Measurements from ENCODE around the gene TRIM44.
"Not testable (repeated sequence)": the region's sequence is repeated elsewhere in the genome, so short reads cannot be mapped to it uniquely, and the experiment has no call there.

Gene TRIM44

DNA sequence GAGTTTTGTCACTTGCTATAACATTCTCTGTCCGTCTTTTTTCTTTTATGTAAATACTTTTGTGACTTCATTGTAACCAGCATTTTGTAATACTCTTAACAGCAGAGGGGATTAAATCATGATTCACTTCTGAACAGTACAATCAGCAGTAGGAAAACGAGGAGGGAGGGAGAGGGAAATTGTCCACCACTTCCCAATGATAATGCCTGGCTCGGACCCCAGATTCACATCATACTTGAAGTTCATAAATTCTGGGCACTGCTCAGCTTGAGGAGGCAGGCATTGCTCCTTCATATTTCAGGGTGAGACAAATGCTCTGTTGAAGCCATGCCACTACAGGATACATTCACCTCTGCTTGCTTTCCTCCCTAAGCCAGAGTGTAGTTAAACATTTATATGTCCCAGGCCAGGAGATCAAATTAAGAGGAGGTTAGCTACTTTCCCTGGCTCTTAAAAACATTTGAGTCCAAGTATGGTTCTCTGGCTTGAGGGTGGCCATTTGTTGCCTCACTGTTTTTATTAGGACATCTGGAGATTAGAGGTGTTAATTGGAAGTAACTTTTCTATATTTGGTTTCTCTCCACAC, 152.2 kb downstream of the TRIM44 start:
- no peak for DNase-seq (ENCODE audit: low read depth in 3 of 3)

DNA sequence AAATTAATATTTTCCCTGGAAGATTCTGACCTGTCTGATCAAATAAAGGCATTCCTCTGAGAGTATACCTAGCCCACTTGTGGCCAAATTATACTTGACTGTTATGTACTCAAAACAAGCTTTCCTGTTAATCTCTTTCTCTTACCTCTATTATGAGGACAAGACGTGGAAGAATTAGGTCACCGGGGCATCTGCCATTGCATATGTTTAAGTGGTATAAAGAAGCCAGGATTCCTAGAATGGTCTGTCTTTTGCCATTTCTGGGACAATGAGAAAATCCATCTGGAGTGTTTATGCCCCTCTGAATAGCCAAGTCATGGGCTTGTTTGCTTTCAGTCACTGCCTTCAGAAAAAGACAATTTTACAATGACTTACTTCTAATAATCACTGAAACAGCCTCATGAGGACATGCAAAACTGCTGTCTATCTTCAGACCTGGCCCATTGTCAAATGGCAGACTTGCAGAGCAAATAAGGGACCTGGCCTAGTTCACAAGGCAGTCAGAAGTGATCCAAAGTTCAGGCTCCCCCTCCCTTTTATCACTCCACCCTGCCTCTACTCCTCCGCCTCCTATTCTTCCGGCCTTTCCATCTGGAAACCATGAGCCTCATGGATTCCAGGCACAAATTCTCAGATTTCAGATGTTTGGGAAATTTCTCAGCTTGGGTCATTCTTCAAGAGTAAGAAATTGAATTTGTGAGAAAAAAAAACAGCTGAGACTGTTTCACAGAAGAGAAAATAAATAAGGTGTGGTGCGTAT, 153.2 kb downstream of the TRIM44 start:
- DNase-seq (ENCODE audit: low read depth in 3 of 3) = no peak

DNA sequence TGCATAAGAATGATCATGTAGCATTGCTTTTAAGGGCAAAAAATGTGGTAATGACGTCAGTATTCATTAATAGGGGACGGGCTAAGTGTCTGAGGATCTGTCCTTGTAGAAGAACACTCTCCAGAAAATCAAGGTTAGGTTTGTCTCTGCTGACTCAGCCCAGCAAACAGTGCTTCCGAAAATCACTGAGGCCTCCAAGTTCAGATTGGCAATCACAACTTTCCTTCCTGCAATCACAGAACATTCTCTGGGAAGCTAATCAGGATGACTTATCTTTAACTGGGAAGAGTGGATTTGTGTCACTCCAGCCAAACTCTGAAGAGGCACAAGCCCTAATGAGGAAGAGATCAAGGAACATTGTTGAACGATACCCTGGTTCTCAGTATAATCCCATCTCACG, 158.0 kb downstream of the TRIM44 start:
- DNase-seq (ENCODE audit: low read depth in 3 of 3) = no peak

DNA sequence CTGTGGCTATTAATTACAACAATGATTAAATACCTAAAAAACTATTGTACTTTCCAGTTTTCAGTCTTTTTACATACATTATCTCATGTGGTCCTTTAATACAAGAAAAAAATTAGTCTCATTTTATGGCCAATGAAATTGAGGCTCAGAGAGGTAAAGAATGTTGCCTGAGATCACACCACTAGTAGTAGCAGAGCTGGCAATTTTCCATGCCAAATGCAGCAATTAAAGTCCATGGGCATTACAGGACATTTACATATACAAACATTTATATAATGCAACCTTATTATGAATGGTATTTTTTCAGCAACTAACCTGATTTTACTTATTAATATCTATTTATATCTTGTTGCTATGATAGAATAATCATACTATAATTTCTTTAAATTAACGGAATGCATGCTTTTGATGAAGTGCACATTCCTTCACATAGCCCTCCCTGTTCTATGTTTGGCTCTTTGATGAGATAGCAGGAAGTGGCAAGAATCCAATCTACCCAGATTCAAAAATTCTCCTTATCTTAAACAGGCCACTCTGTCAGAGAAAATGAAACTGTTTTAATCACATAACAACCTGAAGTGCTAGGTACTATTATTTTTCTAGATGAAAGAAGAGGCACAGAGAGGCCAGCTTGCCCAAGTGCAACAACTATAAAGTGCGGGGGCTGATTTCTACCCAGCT, 160.4 kb downstream of the TRIM44 start:
- DNase-seq (ENCODE audit: low read depth in 3 of 3) = no peak

DNA sequence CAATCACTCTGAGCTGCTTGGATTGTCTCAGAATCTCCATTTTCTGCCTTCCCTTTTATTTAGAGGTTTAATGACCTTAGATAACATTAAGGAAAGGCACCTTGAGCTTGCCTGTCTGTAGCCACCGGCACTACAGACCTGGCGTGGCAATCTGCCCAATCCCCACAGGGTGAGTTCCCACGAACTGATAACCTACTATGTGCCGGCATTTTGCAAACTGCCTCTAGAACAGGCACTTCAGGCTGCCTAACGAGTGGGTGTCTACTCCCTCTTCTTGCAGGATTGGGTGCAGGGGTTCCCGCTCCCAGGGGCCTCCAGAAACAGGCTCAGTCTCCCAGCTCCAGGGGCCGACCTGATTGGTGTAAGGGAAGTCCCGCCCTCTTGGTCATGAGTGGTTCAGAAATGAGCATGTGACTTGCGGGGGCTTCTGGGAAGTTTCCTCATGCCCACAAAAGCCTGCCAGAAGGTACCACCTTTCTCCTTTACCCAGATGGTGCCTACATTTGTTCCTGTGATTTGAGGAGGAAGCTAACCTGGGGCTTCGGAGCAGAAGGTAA, 161.2 kb downstream of the TRIM44 start:
- no peak for DNase-seq (ENCODE audit: low read depth in 3 of 3)

DNA sequence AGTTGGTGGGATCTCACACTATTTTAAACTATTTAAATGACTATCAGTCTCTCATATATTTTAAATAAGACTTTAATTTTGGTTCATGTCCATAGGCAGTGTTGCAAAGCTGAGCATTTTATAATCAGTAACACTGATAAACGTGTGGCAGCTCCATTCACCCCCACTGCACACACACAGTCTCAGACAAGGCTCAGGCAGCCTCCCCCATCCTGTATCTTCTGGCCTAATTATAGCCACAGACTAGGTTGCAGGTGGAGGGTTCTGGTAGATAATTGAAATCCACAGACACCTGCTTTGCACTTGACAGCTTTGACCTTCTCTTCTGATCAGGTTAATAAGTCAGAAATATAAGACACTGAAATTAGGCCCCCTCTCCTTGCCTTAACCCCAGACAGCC, 162.8 kb downstream of the TRIM44 start:
- no peak for DNase-seq (ENCODE audit: low read depth in 3 of 3)

DNA sequence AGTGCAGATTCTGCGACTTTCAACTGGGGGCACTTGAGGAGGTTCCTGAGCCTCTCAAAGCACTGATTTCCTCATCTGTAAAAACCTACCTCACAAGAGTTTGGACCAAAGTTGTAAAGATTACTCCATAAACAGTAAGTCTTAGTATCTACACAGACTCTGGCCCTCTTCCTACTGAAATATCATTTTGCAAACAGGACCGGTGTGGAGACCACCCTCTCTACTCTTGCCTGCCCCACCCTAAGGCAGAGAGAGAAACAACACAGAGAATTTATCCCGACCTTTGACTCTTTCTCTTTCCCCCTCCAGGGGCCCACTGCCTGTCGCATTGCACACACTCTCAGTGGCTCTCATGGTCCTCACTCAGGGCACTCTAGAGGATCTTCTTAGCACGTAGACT, 163.4 kb downstream of the TRIM44 start:
- DNase-seq (ENCODE audit: low read depth in 3 of 3) = no peak

DNA sequence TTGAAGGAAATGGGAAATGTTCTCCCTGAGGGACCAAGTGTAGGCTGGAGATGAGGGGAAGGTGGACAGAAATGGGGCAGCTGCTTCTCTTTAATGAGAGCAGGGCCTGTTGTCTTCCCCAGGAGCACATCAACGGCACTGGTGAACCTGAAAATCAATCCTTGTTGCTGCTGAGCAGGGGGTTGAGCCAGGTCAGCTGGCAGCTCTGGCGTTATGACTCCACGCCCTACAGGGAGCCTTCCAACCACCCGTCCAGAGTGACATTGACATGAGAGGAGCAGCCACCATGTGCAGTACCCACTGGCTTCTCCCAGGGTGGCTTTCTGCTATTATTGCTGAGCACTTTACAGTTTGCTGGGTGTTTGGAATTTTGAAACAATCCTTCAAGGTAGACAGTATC, 164.4 kb downstream of the TRIM44 start:
- DNase-seq (ENCODE audit: low read depth in 3 of 3) = no peak

DNA sequence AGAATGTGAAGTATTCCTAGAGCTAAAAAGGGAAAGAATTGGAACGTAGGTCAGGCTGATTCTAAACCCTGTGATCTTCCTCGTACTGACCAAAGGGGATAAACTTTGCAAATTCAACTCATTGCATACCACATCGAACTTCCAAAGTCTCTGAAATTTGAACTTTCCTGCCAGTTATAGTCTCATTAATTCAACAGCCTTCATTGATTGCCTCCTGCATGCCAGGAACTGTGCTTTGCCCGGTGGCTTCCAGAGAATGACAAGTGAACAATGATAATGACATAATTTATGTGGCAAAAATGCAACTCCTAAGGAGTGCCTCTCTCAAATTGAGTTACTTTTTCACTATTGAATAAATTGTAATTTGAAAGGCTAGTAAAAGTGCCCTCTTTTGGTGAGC, 173.6 kb downstream of the TRIM44 start:
- no peak for DNase-seq (ENCODE audit: low read depth in 3 of 3)

DNA sequence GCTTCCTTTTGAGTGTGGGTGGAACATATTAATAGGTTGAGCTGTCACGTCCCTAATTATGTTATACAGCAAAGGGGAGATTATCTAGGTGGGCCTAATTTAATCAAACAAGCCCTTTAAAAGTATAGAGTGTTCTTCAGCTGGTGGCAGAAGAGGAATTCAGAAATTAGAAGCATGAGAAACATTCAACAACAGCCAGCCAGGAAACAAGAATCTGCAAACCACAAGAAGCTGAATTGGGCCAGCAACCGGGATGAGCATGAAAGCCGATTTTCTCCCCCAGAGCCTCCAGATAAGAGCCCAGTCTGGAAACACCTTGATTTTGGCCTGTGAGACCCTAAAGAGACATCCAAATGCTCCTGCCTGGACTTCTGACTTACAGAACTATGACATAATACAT, 175.5 kb downstream of the TRIM44 start:
- no peak for DNase-seq (ENCODE audit: low read depth in 3 of 3)

DNA sequence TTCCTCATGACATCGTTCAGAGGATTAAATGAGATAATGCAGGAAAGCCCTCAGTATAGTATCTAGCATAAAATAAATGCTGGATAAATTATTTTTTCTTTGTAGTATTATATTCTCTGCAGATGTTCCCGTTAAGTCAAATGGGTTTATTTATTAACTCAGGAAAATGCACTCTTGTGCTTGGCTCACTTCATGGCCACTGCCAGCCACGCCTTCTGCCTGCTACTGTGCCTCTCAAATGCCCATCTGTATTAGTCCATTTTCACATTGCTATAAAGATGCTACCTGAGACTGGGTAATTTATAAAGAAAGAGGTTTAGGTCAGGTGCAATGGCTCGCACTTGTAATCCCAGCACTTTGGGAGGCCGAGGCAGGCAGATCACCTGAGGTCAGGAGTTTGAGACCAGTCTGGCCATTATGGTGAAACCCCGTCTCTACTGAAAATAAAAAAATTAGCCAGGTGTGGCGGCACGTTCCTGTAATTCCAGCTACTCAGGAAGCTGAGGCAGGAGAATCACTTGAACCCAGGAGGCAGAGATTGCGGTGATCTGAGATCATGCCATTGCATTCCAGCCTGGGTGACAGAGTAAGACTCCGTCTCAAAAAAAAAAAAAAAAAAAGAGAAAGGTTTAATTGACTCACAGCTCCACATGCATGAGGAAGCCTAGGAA, 176.3 kb downstream of the TRIM44 start:
- not testable (repeated sequence) for DNase-seq (ENCODE audit: low read depth in 3 of 3)

DNA sequence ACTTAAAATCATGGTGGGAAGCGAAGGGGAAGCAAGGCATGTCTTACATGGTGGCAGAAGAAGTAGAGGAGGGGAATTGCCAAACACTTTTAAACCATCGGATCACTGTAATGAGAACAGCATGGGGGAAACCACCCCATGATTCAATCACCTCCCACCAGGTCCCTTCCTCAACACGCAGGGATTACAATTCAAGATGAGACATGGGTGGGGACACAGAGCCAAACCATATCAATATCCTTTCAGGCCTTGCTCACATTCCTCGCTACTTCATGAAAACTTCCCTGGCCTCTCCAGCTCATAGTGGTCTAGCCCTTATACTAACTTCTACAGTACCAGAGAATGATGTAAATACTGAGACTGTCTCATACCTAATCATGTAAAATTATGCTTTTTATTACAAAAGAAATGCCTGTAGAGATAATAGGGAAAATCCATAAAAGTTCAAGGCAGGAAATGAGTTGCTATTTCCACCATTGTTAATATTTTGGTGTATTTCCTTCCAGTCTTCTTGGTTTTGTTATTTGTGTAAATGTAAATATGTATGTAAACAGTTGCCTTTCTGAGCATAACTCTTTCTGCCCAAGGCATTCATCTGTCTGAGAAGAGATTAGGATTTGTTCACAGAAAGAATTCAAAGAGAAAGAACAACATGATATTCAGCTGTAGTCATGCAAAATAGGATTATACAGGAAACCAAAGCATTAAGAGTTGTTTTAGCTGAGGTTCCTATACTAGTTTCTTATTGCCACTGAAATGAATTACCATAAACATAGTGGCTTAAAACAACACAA, 177.0 kb downstream of the TRIM44 start:
- DNase-seq (ENCODE audit: low read depth in 3 of 3) = no peak

DNA sequence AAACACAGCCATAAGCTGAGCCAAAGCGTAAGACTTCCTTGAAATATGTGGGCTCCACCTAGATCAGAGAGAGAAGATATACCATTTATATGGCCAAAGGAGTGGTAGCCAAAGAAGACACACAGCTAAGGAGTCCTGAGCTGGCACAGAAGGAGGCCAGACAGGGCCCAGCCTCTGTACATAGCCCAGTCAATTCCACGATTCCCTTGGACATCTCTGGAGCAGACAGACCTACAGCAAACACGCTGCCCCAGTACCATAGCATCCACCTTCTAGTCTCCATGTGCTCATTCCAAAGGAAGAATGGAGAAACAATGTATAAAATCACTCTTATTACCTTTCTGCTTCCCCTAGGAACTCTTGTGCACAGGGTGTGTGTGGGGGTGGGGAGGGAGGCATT, 179.2 kb downstream of the TRIM44 start:
- DNase-seq (ENCODE audit: low read depth in 3 of 3) = no peak

DNA sequence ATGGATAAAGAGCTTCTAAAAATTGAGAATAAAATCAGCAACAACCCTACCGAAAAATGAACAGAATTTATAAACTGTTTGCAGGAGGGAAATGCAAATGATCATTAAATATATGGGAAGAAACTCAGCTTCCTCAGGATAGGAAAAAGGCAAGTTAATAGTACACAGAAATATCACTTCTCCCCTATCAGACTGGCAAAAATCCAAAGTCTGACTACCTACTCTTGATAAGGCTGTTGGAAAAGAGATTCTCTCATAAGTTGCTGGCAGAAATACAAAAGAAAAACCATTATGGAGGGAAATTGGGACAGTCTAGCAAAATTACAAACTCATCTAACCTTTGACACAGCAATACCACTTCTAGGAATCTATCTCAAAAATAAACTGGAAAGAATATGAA, 180.4 kb downstream of the TRIM44 start:
- DNase-seq (ENCODE audit: low read depth in 3 of 3) = no peak

DNA sequence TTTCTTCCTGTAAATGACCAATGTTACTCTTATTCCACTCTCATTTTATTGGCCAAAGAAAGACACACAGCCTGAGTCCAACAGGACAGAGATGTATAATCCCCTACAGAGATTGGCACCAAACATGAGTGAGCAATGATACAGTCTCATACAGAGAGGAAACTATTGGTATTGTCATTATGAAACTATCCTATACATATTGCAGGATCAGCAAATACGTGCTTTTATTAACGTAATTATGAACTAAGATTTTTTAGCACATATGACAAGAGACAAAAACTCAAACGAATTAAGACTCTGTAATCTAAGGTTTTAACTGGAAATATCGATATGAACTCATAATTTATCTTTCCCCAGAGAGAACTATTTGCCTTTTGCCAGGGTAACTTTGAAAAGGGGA, 182.0 kb downstream of the TRIM44 start:
- no peak for DNase-seq (ENCODE audit: low read depth in 3 of 3)

DNA sequence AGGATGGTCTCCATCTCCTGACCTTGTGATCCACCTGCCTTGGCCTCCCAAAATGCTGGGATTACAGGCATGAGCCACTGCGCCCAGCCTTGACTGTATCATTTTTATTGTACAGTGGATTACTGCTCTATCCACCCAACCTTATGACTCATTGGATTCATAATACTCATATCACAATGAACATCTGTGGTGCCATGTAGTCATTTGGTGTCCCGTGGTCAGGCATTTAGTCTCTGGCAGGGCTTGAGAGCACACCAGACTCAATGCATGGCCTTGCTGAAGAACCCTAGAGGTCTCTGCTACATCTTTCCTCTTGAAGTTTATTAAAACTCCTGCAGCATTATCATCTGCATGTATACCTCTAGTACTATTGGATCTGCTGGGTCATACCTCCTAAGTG, 183.3 kb downstream of the TRIM44 start:
- DNase-seq (ENCODE audit: low read depth in 3 of 3) = no peak

DNA sequence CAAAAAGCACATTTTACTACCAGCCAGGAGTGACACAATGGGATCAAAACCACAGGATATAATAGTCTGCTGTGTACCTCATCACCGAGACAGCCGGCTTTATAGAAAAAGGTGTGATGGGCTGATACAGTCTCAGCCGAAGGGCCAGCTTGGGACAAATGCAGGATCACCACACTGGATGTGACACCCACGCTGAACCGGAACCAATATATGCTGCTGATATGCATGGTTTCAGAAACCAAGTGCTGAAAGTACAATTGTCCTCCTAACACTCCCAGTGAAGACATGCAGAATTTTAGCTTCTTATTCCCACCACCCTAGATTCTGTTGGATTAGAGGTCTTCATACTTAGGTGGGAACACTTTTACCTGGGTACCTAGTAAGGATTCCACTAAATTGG, 184.3 kb downstream of the TRIM44 start:
- DNase-seq (ENCODE audit: low read depth in 3 of 3) = no peak

DNA sequence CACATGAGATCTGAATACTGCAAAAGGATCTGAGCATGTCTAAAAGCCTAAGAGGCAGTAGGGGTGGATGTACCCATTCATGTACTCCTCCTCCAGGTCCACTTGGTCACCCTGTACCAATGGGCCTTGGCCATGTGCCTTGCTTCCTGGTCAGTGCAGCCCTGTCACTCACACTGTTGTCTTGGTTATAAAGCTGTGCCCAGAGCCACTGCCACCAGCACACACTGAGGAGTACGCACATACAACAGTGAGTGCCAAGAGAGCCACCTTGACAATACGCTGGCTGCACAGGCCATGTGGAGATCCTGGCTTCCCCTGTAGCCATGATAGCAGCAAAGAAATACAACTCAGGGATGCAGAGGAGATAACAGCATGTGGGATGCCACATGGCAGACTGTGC, 184.9 kb downstream of the TRIM44 start:
- DNase-seq (ENCODE audit: low read depth in 3 of 3) = no peak

DNA sequence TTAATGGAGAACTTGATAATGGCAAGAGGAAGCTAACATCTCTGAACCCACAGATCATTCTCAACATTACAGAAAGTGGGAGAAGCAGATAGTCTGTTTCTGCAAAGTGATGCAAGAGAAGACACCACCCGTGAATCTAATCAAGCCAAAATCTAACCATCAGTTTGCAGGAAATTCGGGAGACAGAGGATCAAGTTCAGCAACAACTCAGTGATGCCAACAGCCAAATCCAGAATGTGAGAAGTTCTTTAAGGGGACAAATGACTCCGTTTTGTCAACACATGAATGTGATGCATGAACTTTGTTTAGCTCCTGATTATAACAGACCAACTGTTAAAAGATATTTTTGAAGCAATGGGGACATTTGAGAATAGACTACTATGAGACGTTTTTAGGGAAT, 186.0 kb downstream of the TRIM44 start:
- no peak for DNase-seq (ENCODE audit: low read depth in 3 of 3)

DNA sequence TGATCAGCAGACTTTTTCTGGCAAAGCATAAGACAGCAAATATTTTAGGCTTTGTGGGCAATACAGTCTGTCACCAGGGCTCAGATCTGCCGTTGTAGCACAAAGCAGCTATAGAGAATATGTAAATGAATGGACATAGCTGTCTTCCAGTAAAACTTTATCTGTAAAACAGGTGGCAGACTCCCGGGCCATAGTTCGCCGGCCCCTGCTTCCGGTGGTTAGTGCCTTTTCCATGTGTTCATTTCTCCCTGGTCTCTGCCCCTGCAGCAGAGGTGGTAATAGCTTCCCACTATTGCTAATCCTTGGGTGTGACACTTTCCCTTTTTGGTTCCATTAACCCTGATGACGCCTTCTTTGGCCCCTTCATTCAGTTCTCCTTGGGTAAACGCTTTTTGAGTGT, 187.6 kb downstream of the TRIM44 start:
- DNase-seq (ENCODE audit: low read depth in 3 of 3) = no peak

DNA sequence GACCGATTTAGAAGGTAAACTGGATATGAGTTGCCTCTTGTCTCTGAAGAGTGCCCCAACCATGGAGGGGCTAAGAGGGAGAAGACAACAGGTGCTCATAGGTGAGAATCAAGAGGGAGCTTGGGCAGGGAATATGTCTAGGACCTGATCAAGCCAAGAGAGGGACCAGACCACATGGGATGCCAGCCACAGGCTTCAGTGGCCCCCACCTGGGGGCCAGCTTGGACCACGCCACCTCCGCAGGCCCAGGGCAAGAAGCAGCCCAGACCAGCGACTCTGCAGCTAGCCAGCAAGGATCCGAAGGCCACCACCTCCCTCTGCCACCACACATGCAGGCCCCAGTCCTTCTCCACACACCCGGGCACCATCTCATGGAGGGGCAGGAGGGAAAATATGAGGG, 188.8 kb downstream of the TRIM44 start:
- DNase-seq (ENCODE audit: low read depth in 3 of 3) = no peak

DNA sequence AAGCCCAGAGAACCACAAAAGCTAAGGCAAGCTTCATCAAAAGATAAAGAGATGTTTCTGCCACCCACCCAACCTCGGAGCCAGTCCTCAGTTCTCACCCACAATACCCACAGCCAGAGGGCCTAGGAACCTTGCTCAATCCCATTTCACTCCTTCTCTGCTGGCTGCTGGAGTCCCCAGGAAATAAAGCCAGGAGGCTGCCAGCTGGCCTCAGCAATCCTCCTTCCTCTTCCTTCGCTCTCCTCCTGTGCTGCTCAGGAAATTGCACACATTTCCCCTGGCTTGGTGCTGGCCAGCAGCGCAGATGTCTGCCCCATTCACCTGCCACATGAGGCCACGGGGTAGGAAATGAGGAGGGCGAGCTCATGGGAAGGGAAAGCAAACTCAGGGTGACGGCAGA, 189.5 kb downstream of the TRIM44 start:
- no peak for DNase-seq (ENCODE audit: low read depth in 3 of 3)

All from stimulated activated CD4-positive, alpha-beta T cell treated with anti-CD3 and anti-CD28 coated beads, TNF-alpha, amount 100 ng/mL, for 4 hours (primary cell).